ENCODE data around the gene KIF5C.

The KIF5C gene

DNA sequence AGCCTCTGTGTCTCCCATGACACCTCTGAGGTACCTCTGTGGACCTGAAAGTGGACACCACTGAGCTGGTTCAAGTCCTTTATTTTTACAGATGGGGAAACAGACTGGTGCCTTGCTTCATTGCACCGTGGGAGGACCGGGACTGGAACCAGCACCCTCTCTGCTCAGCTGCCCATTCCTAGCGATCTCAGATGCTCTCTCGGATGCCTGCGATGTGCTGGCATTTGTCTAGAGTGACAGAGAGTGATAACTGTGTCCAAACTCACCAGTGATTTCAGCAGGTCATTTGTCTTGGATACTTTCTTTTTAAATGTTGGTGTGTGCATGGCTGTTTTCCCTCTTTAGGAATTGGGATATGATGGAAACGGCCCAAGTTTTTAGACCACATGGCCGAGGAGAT lies 133.4 kb downstream of the KIF5C start:
- Histone ChIP-seq H3K9me3 (no peaks in the 10 kb centered on the region), H3K27me3 (no peaks in the 10 kb centered on the region), H3K27ac (no peak overlapping the region), H3K4me1 (ENCODE audit: control insufficient read depth in 1 of 2, insufficient read depth in 1 of 2, low read depth in 1 of 2, low read length in 1 of 2) (no peaks in the 10 kb centered on the region), H3K4me3 (ENCODE audit: low read depth in 1 of 2, low read length in 1 of 2) (no peak overlapping the region), H3K36me3 (no peaks in the 10 kb centered on the region)
- no peak for TF ChIP-seq CTCF (IDR thresholded peaks at IDR 0.05)

DNA sequence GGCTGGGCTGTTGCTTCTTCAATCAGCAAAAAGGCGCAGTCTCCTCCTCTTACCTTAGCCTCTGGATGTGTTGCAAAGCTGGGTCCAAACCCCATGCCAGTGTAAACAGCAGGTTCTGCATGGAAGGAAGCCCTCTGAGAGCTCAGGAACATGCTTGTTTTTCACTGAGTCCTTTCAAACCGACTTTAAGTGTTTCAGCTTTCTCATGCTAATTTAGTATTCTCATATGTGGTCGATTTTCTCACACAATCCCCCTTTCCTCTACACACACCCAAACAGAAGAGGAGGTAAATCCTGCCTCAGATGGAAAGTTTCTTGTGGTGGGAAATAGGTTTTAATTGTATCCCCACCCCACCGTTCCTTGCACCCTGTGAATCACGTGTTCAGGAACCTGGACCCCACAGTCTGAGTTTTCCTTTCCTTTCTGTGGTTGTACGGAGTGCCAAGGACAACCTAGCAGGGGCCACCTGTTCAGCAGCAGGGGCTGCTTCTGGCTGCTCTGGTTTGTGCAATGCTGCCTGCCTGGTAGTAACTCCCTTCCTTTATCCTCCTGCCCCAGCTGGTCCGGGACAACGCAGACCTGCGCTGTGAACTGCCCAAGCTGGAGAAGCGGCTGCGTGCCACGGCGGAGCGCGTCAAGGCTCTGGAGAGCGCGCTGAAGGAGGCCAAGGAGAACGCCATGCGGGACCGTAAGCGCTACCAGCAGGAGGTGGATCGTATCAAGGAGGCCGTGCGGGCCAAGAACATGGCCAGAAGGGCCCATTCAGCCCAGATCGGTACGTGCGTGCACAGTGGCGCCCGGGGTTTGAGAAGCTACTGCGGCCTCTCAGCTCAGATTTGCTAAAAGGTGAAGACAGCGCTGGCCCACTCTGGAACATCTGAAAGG lies 134.8 kb downstream of the KIF5C start:
- no peaks in the 10 kb centered on the region for H3K36me3 ChIP-seq
- TF ChIP-seq CTCF (IDR thresholded peaks at IDR 0.05) = no peak
- H3K27me3 ChIP-seq = no peaks in the 10 kb centered on the region
- no peak overlapping the region for H3K27ac ChIP-seq
- H3K4me3 ChIP-seq (ENCODE audit: low read depth in 1 of 2, low read length in 1 of 2) = no peak overlapping the region
- no peaks in the 10 kb centered on the region for H3K9me3 ChIP-seq
- H3K4me1 ChIP-seq (ENCODE audit: control insufficient read depth in 1 of 2, insufficient read depth in 1 of 2, low read depth in 1 of 2, low read length in 1 of 2) = no peaks in the 10 kb centered on the region

- Histone ChIP-seq H3K9me3 (no peaks in the 10 kb centered on the region), H3K36me3 (no peaks in the 10 kb centered on the region), H3K27ac (no peak overlapping the region), H3K4me3 (ENCODE audit: low read depth in 1 of 2, low read length in 1 of 2) (no peak overlapping the region), H3K27me3 (no peaks in the 10 kb centered on the region), H3K4me1 (ENCODE audit: control insufficient read depth in 1 of 2, insufficient read depth in 1 of 2, low read depth in 1 of 2, low read length in 1 of 2) (no peaks in the 10 kb centered on the region)
- TF ChIP-seq CTCF (IDR thresholded peaks at IDR 0.05) = no peak
Observed at GRCh38 chr2:149012545-149012944, 137.5 kb downstream of the KIF5C start.

GRCh38 chr2:149015501-149015900 lies 140.5 kb downstream of the KIF5C start:
- Histone ChIP-seq H3K27me3 (no peaks in the 10 kb centered on the region), H3K9me3 (no peaks in the 10 kb centered on the region), H3K36me3 (no peaks in the 10 kb centered on the region), H3K4me1 (ENCODE audit: control insufficient read depth in 1 of 2, insufficient read depth in 1 of 2, low read depth in 1 of 2, low read length in 1 of 2) (peaks cover 18 to 21% of the 10 kb centered on the region in 2 experiments), H3K27ac (no peak overlapping the region), H3K4me3 (ENCODE audit: low read depth in 1 of 2, low read length in 1 of 2) (no peak overlapping the region)
- no peak for TF ChIP-seq CTCF (IDR thresholded peaks at IDR 0.05)

GRCh38 chr2:149015926-149016563 lies 141.0 kb downstream of the KIF5C start:
- Histone ChIP-seq H3K4me1 (ENCODE audit: control insufficient read depth in 1 of 2, insufficient read depth in 1 of 2, low read depth in 1 of 2, low read length in 1 of 2) (peaks cover 18 to 21% of the 10 kb centered on the region in 2 experiments), H3K27me3 (no peaks in the 10 kb centered on the region), H3K36me3 (no peaks in the 10 kb centered on the region), H3K4me3 (ENCODE audit: low read depth in 1 of 2, low read length in 1 of 2) (no peak overlapping the region), H3K9me3 (no peaks in the 10 kb centered on the region), H3K27ac (no peak overlapping the region)
- TF ChIP-seq CTCF (IDR thresholded peaks at IDR 0.05) = no peak

Data from neutrophil (primary cell).